GM18861 (cell line): ENCODE data around the gene OLFML3.

ENCODE experiments used
- ATAC-seq: cut with Tn5 transposase; IDR thresholded peaks from one replicate; pipeline ENCODE4 v1.9.1; 2021; ENCODE audit not compliant: unreplicated experiment

OLFML3 gene

GRCh38 chr1:113978863-113979702 is at the start of gene OLFML3:
OLFML3 (plus strand) TSS chr1:113979474; CDS start chr1:113979517, 43 bp downstream.
- ATAC-seq: no peak

- peak; percentile 10 for ATAC-seq
Observed at GRCh38 chr1:113929750-113930498, 49.4 kb upstream of the OLFML3 start.

- ATAC-seq: peak; percentile 29
Observed at GRCh38 chr1:113930499-113931161, 48.6 kb upstream of the OLFML3 start.

GRCh38 chr1:113931451-113931851 is 47.8 kb upstream of the OLFML3 start:
- no peak for ATAC-seq

GRCh38 chr1:113934006-113934405 is 45.3 kb upstream of the OLFML3 start:
- ATAC-seq: no peak

GRCh38 chr1:113934511-113935055 is 44.7 kb upstream of the OLFML3 start:
- no peak for ATAC-seq

GRCh38 chr1:113935176-113935575 is 44.1 kb upstream of the OLFML3 start:
- no peak for ATAC-seq

- ATAC-seq: no peak
Observed at GRCh38 chr1:113935970-113936369, 43.3 kb upstream of the OLFML3 start.

- ATAC-seq: no peak
Observed at GRCh38 chr1:113937146-113937545, 42.1 kb upstream of the OLFML3 start.

- ATAC-seq: no peak
Observed at GRCh38 chr1:113938192-113938591, 41.1 kb upstream of the OLFML3 start.

GRCh38 chr1:113940365-113941244 is 38.7 kb upstream of the OLFML3 start:
- no peak for ATAC-seq

- no peak for ATAC-seq
Observed at GRCh38 chr1:113941245-113941559, 38.1 kb upstream of the OLFML3 start.

- ATAC-seq: no peak
Observed at GRCh38 chr1:113942527-113942926, 36.7 kb upstream of the OLFML3 start.

GRCh38 chr1:113943028-113943811 is 36.1 kb upstream of the OLFML3 start:
- ATAC-seq: no peak

- no peak for ATAC-seq
Observed at GRCh38 chr1:113945329-113945728, 33.9 kb upstream of the OLFML3 start.

- no peak for ATAC-seq
Observed at GRCh38 chr1:113946112-113946511, 33.2 kb upstream of the OLFML3 start.

- no peak for ATAC-seq
Observed at GRCh38 chr1:113946678-113947387, 32.4 kb upstream of the OLFML3 start.

- no peak for ATAC-seq
Observed at GRCh38 chr1:113947388-113948107, 31.7 kb upstream of the OLFML3 start.
